Neural progenitor cell (in vitro differentiated cells): ENCODE measurements around the gene COL15A1.

ENCODE experiments used
- EZH2 ChIP-seq: fragments of 200-600 bp; sonication (generic); IDR thresholded peaks from 2 replicates; pipeline ENCODE4 v1.6.1; 2017; ENCODE audit warnings: antibody characterized with exemption, mild to moderate bottlenecking, moderate library complexity
- TF ChIP-seq, protein P1 (sequence below): fragments of 200-600 bp; sonication (generic); IDR thresholded peaks from 2 replicates; pipeline ENCODE4 v1.5.1; 2017; ENCODE audit warnings: antibody characterized with exemption, mild to moderate bottlenecking

DNA sequence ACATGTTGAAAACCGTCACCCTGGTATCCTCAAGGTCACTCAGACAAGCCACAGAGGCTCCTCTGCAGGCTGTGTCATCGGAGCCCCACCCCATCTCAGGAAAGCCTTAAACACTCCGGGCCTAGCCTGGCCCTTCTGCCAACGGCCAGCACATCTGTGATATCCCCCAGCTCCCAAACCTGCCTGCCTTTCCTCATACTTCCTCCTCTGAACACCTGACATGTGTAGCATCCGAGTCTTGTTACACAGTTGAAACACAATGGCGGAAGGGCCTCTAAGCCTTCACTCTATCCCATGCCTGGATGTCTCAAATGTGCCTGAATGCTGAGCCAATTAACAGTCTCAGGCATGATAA is 128.3 kb downstream of the COL15A1 start:
- TF ChIP-seq EZH2, result no peak
- TF ChIP-seq, protein P1, sequence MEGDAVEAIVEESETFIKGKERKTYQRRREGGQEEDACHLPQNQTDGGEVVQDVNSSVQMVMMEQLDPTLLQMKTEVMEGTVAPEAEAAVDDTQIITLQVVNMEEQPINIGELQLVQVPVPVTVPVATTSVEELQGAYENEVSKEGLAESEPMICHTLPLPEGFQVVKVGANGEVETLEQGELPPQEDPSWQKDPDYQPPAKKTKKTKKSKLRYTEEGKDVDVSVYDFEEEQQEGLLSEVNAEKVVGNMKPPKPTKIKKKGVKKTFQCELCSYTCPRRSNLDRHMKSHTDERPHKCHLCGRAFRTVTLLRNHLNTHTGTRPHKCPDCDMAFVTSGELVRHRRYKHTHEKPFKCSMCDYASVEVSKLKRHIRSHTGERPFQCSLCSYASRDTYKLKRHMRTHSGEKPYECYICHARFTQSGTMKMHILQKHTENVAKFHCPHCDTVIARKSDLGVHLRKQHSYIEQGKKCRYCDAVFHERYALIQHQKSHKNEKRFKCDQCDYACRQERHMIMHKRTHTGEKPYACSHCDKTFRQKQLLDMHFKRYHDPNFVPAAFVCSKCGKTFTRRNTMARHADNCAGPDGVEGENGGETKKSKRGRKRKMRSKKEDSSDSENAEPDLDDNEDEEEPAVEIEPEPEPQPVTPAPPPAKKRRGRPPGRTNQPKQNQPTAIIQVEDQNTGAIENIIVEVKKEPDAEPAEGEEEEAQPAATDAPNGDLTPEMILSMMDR, result no peak
